GM12891 (cell line): ENCODE data around the gene ANKRD28.

Experiments
- DNase-seq: peaks from one replicate; pipeline ENCODE4 v3.0.0; 2011; ENCODE audit warnings: low spot score; ENCODE audit not compliant: insufficient read length
- FAIRE-seq: peaks from 2 replicates; lab custom pipeline; 2011; peaks lifted over from hg19 to GRCh38; lab: Jason Lieb, UNC
- PAX5 ChIP-seq: IDR thresholded peaks from 2 replicates; pipeline ENCODE4 v1.6.1; 2011; ENCODE audit warnings: low read length, moderate library complexity, mild to moderate bottlenecking; ENCODE audit not compliant: insufficient read depth, severe bottlenecking
- POLR2A ChIP-seq: IDR thresholded peaks from 2 replicates; pipeline ENCODE4 v1.6.1; 2011; ENCODE audit warnings: low read depth, low read length, control low read depth
- POLR2AphosphoS5 ChIP-seq: IDR thresholded peaks from 2 replicates; pipeline ENCODE4 v1.6.1; 2011; ENCODE audit warnings: low read depth, low read length, control low read depth
- POU2F2 ChIP-seq: IDR thresholded peaks from 2 replicates; pipeline ENCODE4 v1.6.1; 2011; ENCODE audit warnings: low read depth, mild to moderate bottlenecking, control low read depth, low read length, moderate library complexity
- SPI1 ChIP-seq: IDR thresholded peaks from 2 replicates; pipeline ENCODE4 v1.6.1; 2011; ENCODE audit warnings: low read depth, low read length, control low read depth
- TAF1 ChIP-seq: IDR thresholded peaks from 2 replicates; pipeline ENCODE4 v1.6.1; 2011; ENCODE audit warnings: low read depth, low read length, control low read depth

ANKRD28 gene

GRCh38 chr3:15660055-15660935 lies 137.5 kb downstream of the ANKRD28 start:
- no peak for TF ChIP-seq PAX5
- no peak for TF ChIP-seq POLR2A
- no peak for TF ChIP-seq TAF1
- TF ChIP-seq POU2F2 = no peak
- no peak for TF ChIP-seq POLR2AphosphoS5
- TF ChIP-seq SPI1 = no peak
- no peak for DNase-seq
- no peak for FAIRE-seq

- no peak for TF ChIP-seq TAF1
- TF ChIP-seq POLR2A = no peak
- no peak for TF ChIP-seq POLR2AphosphoS5
- no peak for TF ChIP-seq SPI1
- TF ChIP-seq PAX5 = no peak
- no peak for TF ChIP-seq POU2F2
- DNase-seq (no peak), FAIRE-seq (no peak)
Observed at GRCh38 chr3:15659254-15659975, 138.4 kb downstream of the ANKRD28 start.

GRCh38 chr3:15657016-15657415 lies 140.8 kb downstream of the ANKRD28 start:
- DNase-seq = no peak
- FAIRE-seq = no peak
- TF ChIP-seq POU2F2 (no peak), POLR2AphosphoS5 (no peak), TAF1 (no peak), SPI1 (no peak), POLR2A (no peak), PAX5 (no peak)

GRCh38 chr3:15656342-15656741 lies 141.4 kb downstream of the ANKRD28 start:
- no peak for FAIRE-seq
- DNase-seq = no peak
- no peak for TF ChIP-seq POLR2A

GRCh38 chr3:15654891-15655290 lies 142.9 kb downstream of the ANKRD28 start:
- DNase-seq (no peak), FAIRE-seq (no peak)
- no peak for TF ChIP-seq POLR2A
- TF ChIP-seq TAF1 = no peak
- TF ChIP-seq SPI1 = no peak
- TF ChIP-seq POU2F2 = no peak
- TF ChIP-seq POLR2AphosphoS5 = no peak
- no peak for TF ChIP-seq PAX5

- TF ChIP-seq TAF1 (no peak), POU2F2 (no peak)
- FAIRE-seq (no peak), DNase-seq (no peak)
Observed at GRCh38 chr3:15654127-15654526, 143.7 kb downstream of the ANKRD28 start.

- TF ChIP-seq TAF1 = no peak
- no peak for TF ChIP-seq PAX5
- no peak for TF ChIP-seq POU2F2
- TF ChIP-seq SPI1 = no peak
- TF ChIP-seq POLR2AphosphoS5 = no peak
- no peak for TF ChIP-seq POLR2A
- no peak for DNase-seq
- FAIRE-seq = no peak
Observed at GRCh38 chr3:15653321-15653720, 144.5 kb downstream of the ANKRD28 start.

GRCh38 chr3:15651396-15651795 lies 146.4 kb downstream of the ANKRD28 start:
- no peak for FAIRE-seq

GRCh38 chr3:15649858-15650257 lies 147.9 kb downstream of the ANKRD28 start:
- peak; percentile 54 for FAIRE-seq
- no peak for DNase-seq
- TF ChIP-seq TAF1 = no peak
- peak; percentile 61; the same call in 1 of the 2 replicates for TF ChIP-seq POU2F2
- TF ChIP-seq POLR2A = no peak
- no peak for TF ChIP-seq POLR2AphosphoS5
- no peak for TF ChIP-seq PAX5
- no peak for TF ChIP-seq SPI1

More at GRCh38 chr3:15651396-15651795, 146.4 kb downstream of the ANKRD28 start:
- TF ChIP-seq PAX5 (no peak), POLR2A (no peak), TAF1 (no peak), SPI1 (no peak), POU2F2 (no peak), POLR2AphosphoS5 (no peak)
- no peak for DNase-seq

GRCh38 chr3:15649341-15649740 lies 148.4 kb downstream of the ANKRD28 start:
- DNase-seq = no peak
- FAIRE-seq = no peak
- TF ChIP-seq TAF1 (no peak), POLR2A (no peak), POLR2AphosphoS5 (no peak), PAX5 (no peak), POU2F2 (no peak), SPI1 (no peak)
